Stomach (tissue), 4 donors: ENCODE measurements around the gene UBQLN4.

Experiments
- POLR2A ChIP-seq, 4 donors: fragments of 450-650 bp; IDR thresholded peaks; one replicate each; pipeline ENCODE4 v1.6.1; 2016; ENCODE audit warnings: antibody characterized with exemption in 4 of 4, control low read depth in 2 of 4, mild to moderate bottlenecking in 1 of 4, moderate library complexity in 1 of 4
- TF ChIP-seq, protein P1 (sequence below), 7 experiments: fragments of 450-650 bp in 4 of 7; fragments of 200-600 bp in 3 of 7; sonication (generic) in 3 of 7; IDR thresholded peaks; one replicate each; pipeline ENCODE4 v1.5.1; 2016 to 2019; ENCODE audit warnings: antibody characterized with exemption in 7 of 7, control low read depth in 2 of 7, mild to moderate bottlenecking in 1 of 7

DNA sequence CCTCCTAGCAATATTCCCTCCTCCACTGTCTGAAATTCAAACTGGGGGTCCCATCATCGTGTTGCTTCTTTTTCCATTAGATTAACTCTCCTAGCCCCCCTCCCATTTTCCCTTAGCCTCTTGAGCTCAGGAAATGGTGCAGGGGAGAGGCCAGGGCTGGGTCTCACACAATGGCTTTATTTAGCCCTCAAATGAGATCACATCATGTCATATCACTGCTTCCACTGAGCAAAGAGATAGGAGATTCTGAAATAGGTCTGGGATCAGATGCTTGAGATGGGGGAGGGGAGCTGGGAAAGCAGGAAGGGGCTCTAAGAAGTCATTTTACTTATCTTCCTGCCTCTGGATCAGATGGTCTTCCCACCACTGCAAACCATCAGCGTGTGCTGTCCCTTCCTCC lies 57.4 kb downstream of the UBQLN4 start:
- TF ChIP-seq, protein P1, sequence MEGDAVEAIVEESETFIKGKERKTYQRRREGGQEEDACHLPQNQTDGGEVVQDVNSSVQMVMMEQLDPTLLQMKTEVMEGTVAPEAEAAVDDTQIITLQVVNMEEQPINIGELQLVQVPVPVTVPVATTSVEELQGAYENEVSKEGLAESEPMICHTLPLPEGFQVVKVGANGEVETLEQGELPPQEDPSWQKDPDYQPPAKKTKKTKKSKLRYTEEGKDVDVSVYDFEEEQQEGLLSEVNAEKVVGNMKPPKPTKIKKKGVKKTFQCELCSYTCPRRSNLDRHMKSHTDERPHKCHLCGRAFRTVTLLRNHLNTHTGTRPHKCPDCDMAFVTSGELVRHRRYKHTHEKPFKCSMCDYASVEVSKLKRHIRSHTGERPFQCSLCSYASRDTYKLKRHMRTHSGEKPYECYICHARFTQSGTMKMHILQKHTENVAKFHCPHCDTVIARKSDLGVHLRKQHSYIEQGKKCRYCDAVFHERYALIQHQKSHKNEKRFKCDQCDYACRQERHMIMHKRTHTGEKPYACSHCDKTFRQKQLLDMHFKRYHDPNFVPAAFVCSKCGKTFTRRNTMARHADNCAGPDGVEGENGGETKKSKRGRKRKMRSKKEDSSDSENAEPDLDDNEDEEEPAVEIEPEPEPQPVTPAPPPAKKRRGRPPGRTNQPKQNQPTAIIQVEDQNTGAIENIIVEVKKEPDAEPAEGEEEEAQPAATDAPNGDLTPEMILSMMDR (IDR thresholded peaks at IDR 0.05): no peak
- no peak for TF ChIP-seq POLR2A (IDR thresholded peaks at IDR 0.05)
